ENCODE measurements around the gene MYO1H. TPM values are rescaled to one million over a fixed set of nuclear protein-coding genes. Genes with fewer than 3 reads are reported as not detected.
A peak's percentile ranks its signal among the peaks of the same experiment; 100 is the strongest.

MYO1H gene
- total and polyA plus RNA-seq, 2 of the 13 experiments (the other 11 are each of a cell fraction or from before 2014, with no cell fraction given): not detected

- TF ChIP-seq ZSCAN5A (CRISPR knock-in tag; IDR thresholded peaks at IDR 0.05; ENCODE audit: borderline replicate concordance): no peak
- peak; percentile 33; the same call in 1 of the 2 replicates for TF ChIP-seq CBX5 (CRISPR knock-in tag; IDR thresholded peaks at IDR 0.05; ENCODE audit: borderline replicate concordance)
- no peak for TF ChIP-seq SAFB2 (CRISPR knock-in tag; IDR thresholded peaks at IDR 0.05; ENCODE audit: borderline replicate concordance, low read depth)
- peak; percentile 30; the same call in 1 of the 2 replicates for TF ChIP-seq RXRB (CRISPR knock-in tag; IDR thresholded peaks at IDR 0.05; ENCODE audit: borderline replicate concordance)
- TF ChIP-seq ZNF773 (CRISPR knock-in tag; IDR thresholded peaks at IDR 0.05; ENCODE audit: borderline replicate concordance): no peak
- no peak for TF ChIP-seq EEA1 (CRISPR knock-in tag; IDR thresholded peaks at IDR 0.05; ENCODE audit: borderline replicate concordance)
- TF ChIP-seq FLYWCH1 (CRISPR knock-in tag; IDR thresholded peaks at IDR 0.05): no peak
- TF ChIP-seq ZBTB7B (CRISPR knock-in tag; IDR thresholded peaks at IDR 0.05): 0 out of 2 replicates have a peak, but pooled peaks have one; percentile 31
- TF ChIP-seq GMEB2 (CRISPR knock-in tag; IDR thresholded peaks at IDR 0.05; ENCODE audit: low read depth): no peak
- no peak for TF ChIP-seq ZFP36 (IDR thresholded peaks at IDR 0.05; ENCODE audit: borderline replicate concordance, low read depth, low read length, partially characterized antibody)
- TF ChIP-seq NR1H2 (CRISPR knock-in tag; IDR thresholded peaks at IDR 0.05; ENCODE audit: borderline replicate concordance, low read depth): no peak
- no peak for TF ChIP-seq SOX6 (IDR thresholded peaks at IDR 0.05)
- 0 out of 2 replicates have a peak, but pooled peaks have one; percentile 19 for TF ChIP-seq SOX6 (CRISPR knock-in tag; IDR thresholded peaks at IDR 0.05)
- TF ChIP-seq ZNF639 (CRISPR knock-in tag; conservative IDR thresholded peaks at IDR 0.05): no peak
- TF ChIP-seq HNF4A (CRISPR knock-in tag; IDR thresholded peaks at IDR 0.05): no peak
- no peak for TF ChIP-seq ZNF7 (CRISPR knock-in tag; IDR thresholded peaks at IDR 0.05)
- TF ChIP-seq PHF21A (CRISPR knock-in tag; IDR thresholded peaks at IDR 0.05): no peak
- no peak for TF ChIP-seq CREBL2 (CRISPR knock-in tag; IDR thresholded peaks at IDR 0.05; ENCODE audit: borderline replicate concordance)
- TF ChIP-seq ZNF513 (CRISPR knock-in tag; conservative IDR thresholded peaks at IDR 0.05): no peak
- TF ChIP-seq SRY (CRISPR knock-in tag; IDR thresholded peaks at IDR 0.05): no peak
- TF ChIP-seq KAT8 (CRISPR knock-in tag; IDR thresholded peaks at IDR 0.05): no peak
- no peak for TF ChIP-seq ZNF367 (CRISPR knock-in tag; IDR thresholded peaks at IDR 0.05; ENCODE audit: borderline replicate concordance)
- TF ChIP-seq NFKB2 (CRISPR knock-in tag; IDR thresholded peaks at IDR 0.05; ENCODE audit: borderline replicate concordance): no peak
These were observed 85.2 kb downstream of the MYO1H start (continued) for GRCh38 chr12:109432842-109433304.

Data from HepG2 (cell line).